LNCAP (cell line): ENCODE measurements around the gene STK16.
A peak's percentile ranks its signal among the peaks of the same experiment; 100 is the strongest.

Experiments
- CTCF ChIP-seq: fragments of 450-650 bp; IDR thresholded peaks from 2 replicates; pipeline ENCODE4 v1.5.1; 2017; ENCODE audit warnings: mild to moderate bottlenecking

The STK16 gene

GRCh38 chr2:219294356-219295351, 49.4 kb downstream of the STK16 start:
- peak; percentile 94 for TF ChIP-seq CTCF

GRCh38 chr2:219296142-219296541, 50.9 kb downstream of the STK16 start:
- no peak for TF ChIP-seq CTCF

- TF ChIP-seq CTCF = no peak
Observed at GRCh38 chr2:219296631-219297391, 51.5 kb downstream of the STK16 start.

- TF ChIP-seq CTCF = no peak
Observed at GRCh38 chr2:219297766-219298456, 52.6 kb downstream of the STK16 start.

- TF ChIP-seq CTCF = peak; percentile 93
Observed at GRCh38 chr2:219298759-219299371, 53.6 kb downstream of the STK16 start.

GRCh38 chr2:219299372-219299760, 54.1 kb downstream of the STK16 start:
- TF ChIP-seq CTCF = no peak
